ENCODE measurements around the gene KCNMA1. TPM values are rescaled to one million over a fixed set of nuclear protein-coding genes. Genes with fewer than 3 reads are reported as not detected.

Gene KCNMA1
- polyA plus RNA-seq, 1 of the 3 experiments (the other 2 are of a cell fraction), result 107 TPM

DNA sequence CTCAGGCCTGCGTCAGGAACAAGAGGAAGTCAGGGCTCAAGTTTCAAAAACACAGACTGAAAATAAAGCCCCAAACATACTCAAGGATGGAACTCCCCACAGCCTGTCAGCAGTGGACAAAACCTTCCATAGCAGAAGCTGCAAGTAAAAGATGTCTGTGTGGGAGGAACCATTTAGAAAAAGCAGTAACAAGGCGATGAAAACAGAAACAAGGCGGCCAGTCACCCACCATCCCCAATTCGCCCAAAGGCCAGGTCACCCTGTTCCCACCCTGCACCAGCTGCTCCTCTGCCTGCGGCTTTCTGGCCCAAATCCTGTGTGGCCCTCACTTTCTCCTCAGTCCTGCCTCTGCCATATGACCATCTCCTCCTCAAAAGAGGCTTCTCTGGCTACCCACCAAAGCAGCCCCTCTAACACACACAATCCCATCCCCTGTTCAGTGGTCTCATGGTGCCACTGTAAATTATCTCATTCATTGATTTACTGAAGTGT, 27.8 kb downstream of the KCNMA1 start:
- POLR2A ChIA-PET, result no interaction called here
- H3K9me2 ChIP-seq, result no peaks in the 10 kb centered on the region
- H3K36me3 ChIP-seq (replicated peaks in 1 of 2; ENCODE audit: control insufficient read depth in 1 of 2, insufficient read depth in 2 of 2, low read length in 1 of 2), result no peaks in the 10 kb centered on the region
- no peaks in the 10 kb centered on the region; the same call in 1 of the 2 replicates for H4K20me1 ChIP-seq (ENCODE audit: insufficient read depth)
- CTCF ChIA-PET, result interaction anchor here (0.8 kb wide), 1 partner anchor 436 kb away, joined by 3 read pairs; no protein-coding TSS in a partner anchor
- H3K27ac ChIP-seq (ENCODE audit: low read depth in 2 of 2, low read length in 1 of 2), result 0 out of 4 replicates have a peak overlapping the region, but pooled peaks of 1 of the 2 experiments have one; percentile 7
- H3K27me3 ChIP-seq (ENCODE audit: insufficient read depth), result no peaks in the 10 kb centered on the region
- H3K79me2 ChIP-seq (ENCODE audit: insufficient read depth), result peaks cover 9% of the 10 kb centered on the region; the same call in 1 of the 2 replicates
- H3K9ac ChIP-seq, result no peak overlapping the region
- H3F3A ChIP-seq (replicated peaks; ENCODE audit: insufficient read depth), result no peaks in the 10 kb centered on the region
- no peaks in the 10 kb centered on the region for H3K9me3 ChIP-seq
- no peak overlapping the region for H2AFZ ChIP-seq (ENCODE audit: low read depth)
- TF ChIP-seq PBX3 (IDR thresholded peaks at IDR 0.05), result no peak
- peaks cover 7 to 9% of the 10 kb centered on the region in 2 experiments; a peak in 2 of 4 replicates for H3K4me1 ChIP-seq (ENCODE audit: control insufficient read depth in 1 of 2, insufficient read depth in 2 of 2, low read depth in 1 of 2, low read length in 1 of 2)
- 84% methylated on average over 5 of the region's 5 CpGs for WGBS (ENCODE audit: low lambda C conversion rate)
- no peak overlapping the region for H3K4me3 ChIP-seq (ENCODE audit: low read depth in 2 of 2, low read length in 1 of 2)
- DNase-seq, result no peak
- H3K4me2 ChIP-seq, result peak overlapping the region; percentile 30; the same call in 1 of the 2 replicates

- Histone ChIP-seq H3K27ac (ENCODE audit: low read depth in 2 of 2, low read length in 1 of 2) (no peak overlapping the region), H3K36me3 (replicated peaks in 1 of 2; ENCODE audit: control insufficient read depth in 1 of 2, insufficient read depth in 2 of 2, low read length in 1 of 2) (no peaks in the 10 kb centered on the region), H4K20me1 (ENCODE audit: insufficient read depth) (no peaks in the 10 kb centered on the region; the same call in 1 of the 2 replicates), H3K9me2 (no peaks in the 10 kb centered on the region), H3K27me3 (ENCODE audit: insufficient read depth) (no peaks in the 10 kb centered on the region), H3K4me1 (ENCODE audit: control insufficient read depth in 1 of 2, insufficient read depth in 2 of 2, low read depth in 1 of 2, low read length in 1 of 2) (peaks cover 7 to 16% of the 10 kb centered on the region in 2 experiments; a peak in 2 of 4 replicates), H3K79me2 (ENCODE audit: insufficient read depth) (peaks cover 8% of the 10 kb centered on the region; the same call in 1 of the 2 replicates), H3K9me3 (no peaks in the 10 kb centered on the region), H3K4me2 (no peak overlapping the region), H3F3A (replicated peaks; ENCODE audit: insufficient read depth) (no peaks in the 10 kb centered on the region), H3K4me3 (ENCODE audit: low read depth in 2 of 2, low read length in 1 of 2) (no peak overlapping the region), H2AFZ (ENCODE audit: low read depth) (no peak overlapping the region), H3K9ac (no peak overlapping the region)
- DNase-seq, result no peak
- CTCF ChIA-PET, result interaction anchor here (0.7 kb wide), 1 partner anchor 216 kb away, joined by 3 read pairs; no protein-coding TSS in a partner anchor
- TF ChIP-seq MEF2A (IDR thresholded peaks at IDR 0.05; ENCODE audit: borderline replicate concordance, low read depth) (no peak), MAX (IDR thresholded peaks at IDR 0.05; ENCODE audit: low read depth) (no peak), MXI1 (IDR thresholded peaks at IDR 0.05; ENCODE audit: low read depth, low read length) (no peak), USF1 (IDR thresholded peaks at IDR 0.05; ENCODE audit: borderline replicate concordance, low read depth) (no peak)
- POLR2A ChIA-PET, result no interaction called here
- WGBS (ENCODE audit: low lambda C conversion rate), result 88% methylated on average over 9 of the region's 9 CpGs
Measured at GRCh38 chr10:77608281-77608680, 29.3 kb downstream of the KCNMA1 start.

DNA sequence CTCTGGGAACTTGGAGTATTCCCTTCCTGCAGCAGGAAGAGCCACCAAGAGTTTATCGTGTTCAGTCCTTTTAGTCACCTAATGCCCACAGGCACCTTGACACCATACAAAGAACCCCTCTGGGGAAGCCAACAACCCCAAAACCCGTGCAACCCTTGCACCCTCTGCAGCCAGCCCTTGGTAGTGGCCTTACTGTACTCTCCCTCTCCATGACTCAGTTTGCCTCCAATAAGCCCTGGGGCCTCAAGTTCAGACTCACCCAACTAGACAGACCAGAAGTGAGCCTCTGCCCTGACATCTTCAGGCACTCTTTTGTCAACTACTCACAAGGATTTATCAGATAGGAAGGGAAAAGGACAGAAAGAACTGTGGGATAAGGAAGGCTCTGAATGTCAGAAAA, 30.9 kb downstream of the KCNMA1 start:
- Histone ChIP-seq H3K36me3 (replicated peaks in 1 of 2; ENCODE audit: control insufficient read depth in 1 of 2, insufficient read depth in 2 of 2, low read length in 1 of 2) (no peaks in the 10 kb centered on the region), H3K4me2 (no peak overlapping the region), H3K27ac (ENCODE audit: low read depth in 2 of 2, low read length in 1 of 2) (no peak overlapping the region), H3K4me3 (ENCODE audit: low read depth in 2 of 2, low read length in 1 of 2) (no peak overlapping the region), H3K9me2 (no peaks in the 10 kb centered on the region), H3K4me1 (ENCODE audit: control insufficient read depth in 1 of 2, insufficient read depth in 2 of 2, low read depth in 1 of 2, low read length in 1 of 2) (peaks cover 7 to 21% of the 10 kb centered on the region in 2 experiments; a peak in 2 of 4 replicates), H3F3A (replicated peaks; ENCODE audit: insufficient read depth) (no peaks in the 10 kb centered on the region), H3K27me3 (ENCODE audit: insufficient read depth) (no peaks in the 10 kb centered on the region), H3K79me2 (ENCODE audit: insufficient read depth) (peaks cover 7% of the 10 kb centered on the region; the same call in 1 of the 2 replicates), H3K9ac (no peak overlapping the region), H2AFZ (ENCODE audit: low read depth) (no peak overlapping the region), H4K20me1 (ENCODE audit: insufficient read depth) (no peaks in the 10 kb centered on the region; the same call in 1 of the 2 replicates), H3K9me3 (no peaks in the 10 kb centered on the region)
- ChIA-PET CTCF (interaction anchor here (0.6 to 2.6 kb wide), 6 partner anchors 36 to 440 kb away, joined by 3 to 10 read pairs (median 4); no protein-coding TSS in a partner anchor), POLR2A (no interaction called here)
- WGBS (ENCODE audit: low lambda C conversion rate), result 100% methylated on average over 2 of the region's 2 CpGs
- TF ChIP-seq MAX (IDR thresholded peaks at IDR 0.05; ENCODE audit: low read depth) (no peak), CTCF (IDR thresholded peaks at IDR 0.05) (0 out of 2 replicates have a peak, but pooled peaks have one; percentile 9)
- DNase-seq, result no peak

Data from SK-N-SH (cell line).